A673 (cell line): Measurements from ENCODE around the gene CUX1. TPM values are rescaled to one million over a fixed set of nuclear protein-coding genes. Genes with fewer than 3 reads are reported as not detected.

Experiments
- BruUV-seq: library from RNA; stranded (reverse); fragments of 400-500 nt; replicated peaks from 2 replicates; lab custom pipeline; 2021; lab: Mats Ljungman, UMichigan
- CTCF ChIA-PET: fragments of 300-600 bp; sonication (Branson Sonifier 250); formaldehyde crosslinking; loops from one replicate; lab custom pipeline; 2022; ENCODE audit warnings: antibody characterized with exemption; lab: Charles Lee
- POLR2A ChIA-PET: fragments of 300-600 bp; sonication (Branson Sonifier 250); formaldehyde crosslinking; loops from one replicate; lab custom pipeline; 2022; ENCODE audit warnings: antibody characterized with exemption; ENCODE audit not compliant: low non-redundant PET; lab: Charles Lee
- DNase-seq: peaks from one replicate; pipeline ENCODE4 v3.0.0-alpha.2; 2015; ENCODE audit warnings: low spot score
- H3K27ac ChIP-seq: fragments of 200-600 bp; sonication (generic); 2 replicates; pipeline ENCODE4 v1.5.1; 2016; ENCODE audit warnings: mixed run types, low read depth, mild to moderate bottlenecking, mixed read lengths, antibody characterized with exemption, low read length; ENCODE audit not compliant: poor library complexity, severe bottlenecking
- H3K27me3 ChIP-seq: fragments of 200-600 bp; sonication (generic); replicated peaks from 2 replicates; pipeline ENCODE4 v1.6.1; 2017; ENCODE audit warnings: mixed run types, low read depth, mild to moderate bottlenecking, mixed read lengths, antibody characterized with exemption, low read length; ENCODE audit not compliant: insufficient read depth, poor library complexity
- H3K36me3 ChIP-seq: fragments of 200-600 bp; sonication (generic); 2 replicates; pipeline ENCODE4 v1.6.1; 2016; ENCODE audit warnings: mixed run types, mild to moderate bottlenecking, mixed read lengths, antibody characterized with exemption, low read length; ENCODE audit not compliant: insufficient read depth, poor library complexity, severe bottlenecking
- H3K4me1 ChIP-seq: fragments of 200-600 bp; sonication (generic); 2 replicates; pipeline ENCODE4 v1.6.1; 2017; ENCODE audit warnings: mixed run types, mild to moderate bottlenecking, mixed read lengths, antibody characterized with exemption, low read length; ENCODE audit not compliant: insufficient read depth, poor library complexity, severe bottlenecking
- H3K4me3 ChIP-seq: fragments of 200-600 bp; sonication (generic); 2 replicates; pipeline ENCODE4 v1.5.1; 2016; ENCODE audit warnings: low read depth, mixed run types, mild to moderate bottlenecking, mixed read lengths, low read length; ENCODE audit not compliant: poor library complexity, severe bottlenecking
- H3K9me3 ChIP-seq: fragments of 200-600 bp; sonication (generic); 2 replicates; pipeline ENCODE4 v1.6.1; 2016; ENCODE audit warnings: mixed run types, low read depth, mild to moderate bottlenecking, mixed read lengths, antibody characterized with exemption, low read length; ENCODE audit not compliant: poor library complexity, severe bottlenecking
- EZH2 ChIP-seq: fragments of 200-600 bp; sonication (generic); IDR thresholded peaks from 2 replicates; pipeline ENCODE4 v1.6.1; 2017; ENCODE audit warnings: borderline replicate concordance, low read depth, mild to moderate bottlenecking, mixed read lengths, antibody characterized with exemption, low read length; ENCODE audit not compliant: poor library complexity, severe bottlenecking
- intact Hi-C: fragments of 100-400 bp; cut with micrococcal nuclease; formaldehyde crosslinking; loops from one replicate; pipeline ENCODE4 v1.10.0; 2022; ENCODE audit not compliant: unreplicated experiment
- total RNA-seq: library from RNA; stranded (reverse); gene quantifications from 2 replicates; pipeline ENCODE4 v1.2.3, GENCODE V29; 2021
- TF ChIP-seq, protein P1 (sequence below): fragments of 300-800, 200-600 bp; sonication (generic); conservative IDR thresholded peaks from 2 replicates; pipeline ENCODE4 v1.5.1; 2017; ENCODE audit warnings: low read depth, mild to moderate bottlenecking, antibody characterized with exemption, low read length, moderate library complexity, mixed read lengths

Gene CUX1
- total RNA-seq, 1 experiment from 2014 or later, result 49.4 TPM

DNA sequence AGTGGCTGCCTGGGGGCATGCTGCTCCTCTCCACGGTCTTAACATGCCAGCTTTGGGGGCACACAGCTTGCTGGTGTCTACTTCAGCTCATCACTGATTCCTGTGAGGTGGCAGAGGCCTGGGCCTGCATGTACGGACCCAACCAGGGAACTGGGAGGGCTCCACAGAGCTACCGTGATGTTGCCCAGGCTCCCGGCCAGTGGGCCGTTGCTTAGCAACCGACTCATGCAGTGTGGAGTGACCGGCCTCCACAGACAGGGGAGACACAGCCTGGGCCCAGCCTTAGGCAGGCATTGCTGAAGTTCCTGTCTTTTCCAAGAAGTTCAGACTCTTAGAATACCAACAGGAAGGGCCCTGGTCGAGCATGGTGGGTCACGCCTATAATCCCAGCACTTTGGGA lies 443.4 kb downstream of the CUX1 start:
- TF ChIP-seq EZH2, result no peak
- TF ChIP-seq, protein P1, sequence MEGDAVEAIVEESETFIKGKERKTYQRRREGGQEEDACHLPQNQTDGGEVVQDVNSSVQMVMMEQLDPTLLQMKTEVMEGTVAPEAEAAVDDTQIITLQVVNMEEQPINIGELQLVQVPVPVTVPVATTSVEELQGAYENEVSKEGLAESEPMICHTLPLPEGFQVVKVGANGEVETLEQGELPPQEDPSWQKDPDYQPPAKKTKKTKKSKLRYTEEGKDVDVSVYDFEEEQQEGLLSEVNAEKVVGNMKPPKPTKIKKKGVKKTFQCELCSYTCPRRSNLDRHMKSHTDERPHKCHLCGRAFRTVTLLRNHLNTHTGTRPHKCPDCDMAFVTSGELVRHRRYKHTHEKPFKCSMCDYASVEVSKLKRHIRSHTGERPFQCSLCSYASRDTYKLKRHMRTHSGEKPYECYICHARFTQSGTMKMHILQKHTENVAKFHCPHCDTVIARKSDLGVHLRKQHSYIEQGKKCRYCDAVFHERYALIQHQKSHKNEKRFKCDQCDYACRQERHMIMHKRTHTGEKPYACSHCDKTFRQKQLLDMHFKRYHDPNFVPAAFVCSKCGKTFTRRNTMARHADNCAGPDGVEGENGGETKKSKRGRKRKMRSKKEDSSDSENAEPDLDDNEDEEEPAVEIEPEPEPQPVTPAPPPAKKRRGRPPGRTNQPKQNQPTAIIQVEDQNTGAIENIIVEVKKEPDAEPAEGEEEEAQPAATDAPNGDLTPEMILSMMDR, result no peak
- intact Hi-C loops, result no loop called here
- Histone ChIP-seq H3K4me3 (no peak overlapping the region), H3K27ac (no peak overlapping the region), H3K36me3 (no peaks in the 10 kb centered on the region), H3K27me3 (no peaks in the 10 kb centered on the region), H3K9me3 (no peaks in the 10 kb centered on the region), H3K4me1 (no peaks in the 10 kb centered on the region)
- no peak for DNase-seq
- CTCF ChIA-PET, result no interaction called here
- BruUV-seq, result no TSS peak
- POLR2A ChIA-PET, result no interaction called here

GRCh38 chr7:102261451-102261850 lies 444.0 kb downstream of the CUX1 start:
- Histone ChIP-seq H3K27me3 (no peaks in the 10 kb centered on the region), H3K4me3 (no peak overlapping the region), H3K4me1 (no peaks in the 10 kb centered on the region), H3K9me3 (no peaks in the 10 kb centered on the region), H3K36me3 (no peaks in the 10 kb centered on the region), H3K27ac (no peak overlapping the region)
- intact Hi-C loops, result no loop called here
- BruUV-seq, result no TSS peak
- CTCF ChIA-PET, result no interaction called here
- POLR2A ChIA-PET, result no interaction called here
- no peak for DNase-seq
- TF ChIP-seq, protein P1, result no peak
- TF ChIP-seq EZH2, result no peak

DNA sequence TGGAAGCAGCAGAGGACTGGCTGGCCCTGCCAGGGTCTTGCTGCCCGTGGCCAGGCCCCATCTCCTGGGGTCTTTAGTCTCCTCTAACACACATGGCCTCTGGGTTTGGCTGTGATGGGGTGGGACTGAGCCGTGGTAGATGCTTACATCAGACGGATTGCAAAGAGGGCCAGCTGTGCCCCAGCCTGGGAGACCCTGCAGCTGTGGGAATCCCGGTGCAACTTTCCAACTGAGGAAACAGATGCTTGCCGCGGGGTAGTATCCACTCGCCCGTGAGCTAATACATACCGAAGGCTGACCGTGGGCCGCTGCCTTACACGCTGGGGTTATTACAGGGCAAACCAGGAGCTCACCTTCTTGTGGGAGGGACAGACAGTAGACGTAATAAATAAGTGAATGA lies 445.1 kb downstream of the CUX1 start:
- no TSS peak for BruUV-seq
- POLR2A ChIA-PET, result no interaction called here
- Histone ChIP-seq H3K9me3 (no peaks in the 10 kb centered on the region), H3K36me3 (no peaks in the 10 kb centered on the region), H3K27ac (no peak overlapping the region), H3K27me3 (no peaks in the 10 kb centered on the region), H3K4me1 (no peaks in the 10 kb centered on the region), H3K4me3 (no peak overlapping the region)
- CTCF ChIA-PET, result interaction anchor here (0.6 kb wide), 1 partner anchor 719 kb away, joined by 3 read pairs; no protein-coding TSS in a partner anchor
- no peak for TF ChIP-seq EZH2
- TF ChIP-seq, protein P1, result no peak
- intact Hi-C loops, result no loop called here
- DNase-seq, result no peak
